Measurements from ENCODE around the gene PMFBP1.

DNA sequence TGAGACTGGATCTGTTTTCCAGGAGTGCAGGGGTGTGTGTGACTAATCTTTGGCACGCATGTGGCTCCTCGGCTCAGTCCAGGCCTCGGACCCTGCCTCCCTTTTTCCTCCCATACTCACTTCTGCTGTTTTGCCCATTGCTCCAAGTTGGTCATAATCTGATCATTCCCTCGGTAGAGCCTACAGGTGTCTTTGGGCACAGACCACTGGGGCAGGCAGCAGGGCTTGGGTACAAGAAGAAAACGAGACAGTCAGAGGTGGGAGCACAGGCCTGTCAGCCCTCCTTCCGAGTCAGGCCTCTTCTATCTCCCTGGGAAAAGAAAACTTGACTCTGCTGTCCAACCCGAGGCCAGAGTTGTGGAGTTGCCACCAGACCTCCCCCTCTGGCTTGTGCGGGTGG lies 48.5 kb downstream of the PMFBP1 start:
- TF ChIP-seq CTCF (IDR thresholded peaks at IDR 0.05; ENCODE audit: insufficient read depth, low read depth, low read length) (no peak), EZH2 (IDR thresholded peaks at IDR 0.05; ENCODE audit: insufficient read depth, low read length) (no peak)
